IMR-90 (cell line): ENCODE data around the gene USP9X. TPM values are rescaled to one million over a fixed set of nuclear protein-coding genes. Genes with fewer than 3 reads are reported as not detected.

Source experiments
- ATAC-seq: fragments of 200-7000 bp; cut with Tn5 transposase; 2 replicates; pipeline ENCODE4 v1.9.1; 2020; ENCODE audit warnings: low read depth, mild to moderate bottlenecking, moderate library complexity
- BruUV-seq: library from RNA; stranded (reverse); fragments of 400-500 nt; replicated peaks from 2 replicates; lab custom pipeline; 2021; lab: Mats Ljungman, UMichigan
- CTCF ChIA-PET: fragments of 300-600 bp; formaldehyde crosslinking; extraction: SDS; loops from one replicate; lab custom pipeline; 2021; ENCODE audit warnings: antibody characterized with exemption; lab: Yijun Ruan, JAX
- POLR2A ChIA-PET: fragments of 300-600 bp; sonication (Branson Sonifier 250); formaldehyde crosslinking; loops from one replicate; lab custom pipeline; 2022; ENCODE audit warnings: antibody characterized with exemption; ENCODE audit not compliant: unreplicated experiment; lab: Charles Lee
- DNase-seq: peaks from one replicate; pipeline ENCODE4 v3.0.0; 2013
- H2AFZ ChIP-seq: replicated peaks from 2 replicates; pipeline ENCODE3; 2013; ENCODE audit warnings: low read length, mild to moderate bottlenecking; ENCODE audit not compliant: poor library complexity
- H2AK5ac ChIP-seq: 2 replicates; pipeline ENCODE4 v1.6.1; 2013; ENCODE audit warnings: low read depth, low read length, inconsistent platforms
- H2AK9ac ChIP-seq: replicated peaks from 2 replicates; pipeline ENCODE3; 2013; ENCODE audit warnings: mild to moderate bottlenecking, low read depth, low read length, moderate library complexity; ENCODE audit not compliant: poor library complexity
- H2BK120ac ChIP-seq: 2 replicates; pipeline ENCODE4 v1.6.1; 2013; ENCODE audit warnings: low read depth, low read length, inconsistent platforms
- H2BK15ac ChIP-seq: 3 replicates; pipeline ENCODE4 v1.6.1; 2013; ENCODE audit warnings: low read depth, low read length, inconsistent platforms
- H2BK20ac ChIP-seq: 2 replicates; pipeline ENCODE4 v1.6.1; 2013; ENCODE audit warnings: low read depth, mild to moderate bottlenecking, inconsistent platforms, low read length, moderate library complexity
- H2BK5ac ChIP-seq: 2 replicates; pipeline ENCODE4 v1.6.1; 2013; ENCODE audit warnings: mild to moderate bottlenecking, low read depth, low read length, inconsistent platforms; ENCODE audit not compliant: poor library complexity, severe bottlenecking
- H3K14ac ChIP-seq: replicated peaks from 2 replicates; pipeline ENCODE4 v1.6.1; 2013; ENCODE audit warnings: low read depth, low read length, inconsistent platforms
- H3K18ac ChIP-seq: 2 replicates; pipeline ENCODE4 v1.6.1; 2013; ENCODE audit warnings: low read depth, low read length, control low read depth
- H3K23ac ChIP-seq: 2 replicates; pipeline ENCODE4 v1.6.1; 2013; ENCODE audit warnings: low read depth, low read length, inconsistent platforms
- H3K27ac ChIP-seq: 2 replicates; pipeline ENCODE4 v1.5.1; 2013; ENCODE audit warnings: mild to moderate bottlenecking, control low read depth, low read length; ENCODE audit not compliant: insufficient read depth
- H3K27me3 ChIP-seq: 2 replicates; pipeline ENCODE4 v1.6.1; 2013; ENCODE audit warnings: low read length; ENCODE audit not compliant: control insufficient read depth, insufficient read depth
- H3K36me3 ChIP-seq: 2 replicates; pipeline ENCODE4 v1.6.1; 2013; ENCODE audit warnings: low read length, mixed read lengths; ENCODE audit not compliant: control insufficient read depth, insufficient read depth
- H3K4ac ChIP-seq: 2 replicates; pipeline ENCODE4 v1.6.1; 2013; ENCODE audit warnings: low read depth, low read length, inconsistent platforms
- H3K4me1 ChIP-seq: 2 replicates; pipeline ENCODE4 v1.6.1; 2013; ENCODE audit warnings: low read length, mixed read lengths; ENCODE audit not compliant: control insufficient read depth, insufficient read depth
- H3K4me2 ChIP-seq: 2 replicates; pipeline ENCODE4 v1.6.1; 2013; ENCODE audit warnings: low read depth, mild to moderate bottlenecking, control low read depth, low read length, moderate library complexity
- H3K4me3 ChIP-seq: 2 replicates; pipeline ENCODE4 v1.5.1; 2013; ENCODE audit warnings: low read depth, mild to moderate bottlenecking, control low read depth, low read length, moderate library complexity; ENCODE audit not compliant: insufficient read depth
- H3K56ac ChIP-seq: 2 replicates; pipeline ENCODE4 v1.6.1; 2013; ENCODE audit warnings: low read length, inconsistent platforms; ENCODE audit not compliant: insufficient read depth; ENCODE audit errors: extremely low read depth
- H3K79me1 ChIP-seq, 2 experiments: 2 replicates each; pipeline ENCODE4 v1.6.1; 2013; ENCODE audit warnings: low read length in 2 of 2, inconsistent platforms in 1 of 2, low read depth in 1 of 2
- H3K9ac ChIP-seq: 2 replicates; pipeline ENCODE4 v1.6.1; 2013; ENCODE audit warnings: low read depth, low read length, control low read depth
- H3K9me1 ChIP-seq: 2 replicates; pipeline ENCODE4 v1.6.1; 2013; ENCODE audit warnings: low read length, inconsistent platforms; ENCODE audit not compliant: insufficient read depth
- H3K9me3 ChIP-seq: 2 replicates; pipeline ENCODE4 v1.6.1; 2013; ENCODE audit warnings: low read length; ENCODE audit not compliant: control insufficient read depth, insufficient read depth
- H4K20me1 ChIP-seq: 2 replicates; pipeline ENCODE4 v1.6.1; 2013; ENCODE audit warnings: low read length, inconsistent platforms; ENCODE audit not compliant: insufficient read depth
- H4K5ac ChIP-seq: 2 replicates; pipeline ENCODE4 v1.6.1; 2013; ENCODE audit warnings: mild to moderate bottlenecking, low read depth, low read length, control low read depth
- H4K8ac ChIP-seq, 2 experiments: 2 replicates each; pipeline ENCODE4 v1.6.1; 2013; ENCODE audit warnings: low read depth in 2 of 2, low read length in 2 of 2, control low read depth in 1 of 2, inconsistent platforms in 1 of 2
- H4K91ac ChIP-seq: 2 replicates; pipeline ENCODE4 v1.6.1; 2013; ENCODE audit warnings: low read depth, low read length, inconsistent platforms; ENCODE audit not compliant: insufficient read depth
- CHD1 ChIP-seq: IDR thresholded peaks from 2 replicates; pipeline ENCODE4 v1.6.1; 2012; ENCODE audit warnings: low read depth, low read length, improper control_type of control experiment
- CTCF ChIP-seq: conservative IDR thresholded peaks from 2 replicates; pipeline ENCODE4 v1.5.1; 2012; ENCODE audit warnings: mild to moderate bottlenecking, low read depth, low read length, improper control_type of control experiment
- FOS ChIP-seq: fragments of 150-350 bp; IDR thresholded peaks from 2 replicates; pipeline ENCODE4 v1.6.1; 2016; ENCODE audit warnings: low read depth, low read length
- MAFK ChIP-seq: IDR thresholded peaks from 2 replicates; pipeline ENCODE4 v1.6.1; 2012; ENCODE audit warnings: low read depth, low read length, improper control_type of control experiment
- MXI1 ChIP-seq: IDR thresholded peaks from 2 replicates; pipeline ENCODE4 v1.6.1; 2012; ENCODE audit warnings: low read depth, mild to moderate bottlenecking, low read length, moderate library complexity, borderline replicate concordance
- POLR2A ChIP-seq: IDR thresholded peaks from 2 replicates; pipeline ENCODE4 v1.6.1; 2012; ENCODE audit warnings: mild to moderate bottlenecking, low read depth, low read length
- RAD21 ChIP-seq: IDR thresholded peaks from 2 replicates; pipeline ENCODE4 v1.6.1; 2012; ENCODE audit warnings: low read length, improper control_type of control experiment
- RCOR1 ChIP-seq: IDR thresholded peaks from 2 replicates; pipeline ENCODE4 v1.6.1; 2012; ENCODE audit warnings: mild to moderate bottlenecking, low read length, improper control_type of control experiment; ENCODE audit not compliant: insufficient replicate concordance
- RFX5 ChIP-seq: IDR thresholded peaks from 2 replicates; pipeline ENCODE4 v1.8.0; 2012; ENCODE audit warnings: low read depth, mild to moderate bottlenecking, low read length, moderate library complexity
- USF2 ChIP-seq: fragments of 150-350 bp; IDR thresholded peaks from 2 replicates; pipeline ENCODE4 v1.6.1; 2017; ENCODE audit warnings: mild to moderate bottlenecking, antibody characterized with exemption, low read length, low read depth
- WGBS, 2 experiments: methylation state at CpG; one replicate each; pipeline versions ENCODE4 v1.1.5 to v1.1.7; 2013; ENCODE audit warnings: missing lambda C conversion rate in 2 of 2; ENCODE audit not compliant: insufficient read length in 1 of 2; ENCODE audit errors: extremely low coverage in 2 of 2; 5-methylcytosine and 5-hydroxymethylcytosine counted together
- dilution Hi-C: fragments of 300-500 bp; cut with HindIII; formaldehyde crosslinking; loops from one replicate; pipeline ENCODE4 v1.14.3; 2018; ENCODE audit warnings: low sequenced_read_pairs; ENCODE audit not compliant: unreplicated experiment
- in situ Hi-C: fragments of 300-500 bp; cut with MboI; formaldehyde crosslinking; loops from 3 replicates; pipeline ENCODE4 v1.14.3; 2019; ENCODE audit warnings: low sequenced_read_pairs, inconsistent platforms, mixed read lengths
- intact Hi-C: fragments of 100-400 bp; cut with micrococcal nuclease; formaldehyde crosslinking; loops from 2 replicates; pipeline ENCODE4 v1.10.0; 2022
- polyA plus RNA-seq, 3 experiments: library from polyadenylated mRNA; depleted of rRNA; stranded (reverse); fragments of >200 nt; gene quantifications; 2 replicates each; pipeline ENCODE4 v1.2.3, GENCODE V29; 2012; ENCODE audit warnings: low replicate concordance in 1 of 3
- total RNA-seq: library from RNA; depleted of rRNA; stranded (reverse); fragments of >200 nt; gene quantifications from 2 replicates; pipeline ENCODE4 v1.2.3, GENCODE V29; 2012
- TF ChIP-seq, protein P1 (sequence below): fragments of 150-350 bp; IDR thresholded peaks from 2 replicates; pipeline ENCODE4 v1.6.1; 2016; ENCODE audit warnings: low read depth, mild to moderate bottlenecking, low read length, moderate library complexity, borderline replicate concordance

USP9X gene
- total and polyA plus RNA-seq, 2 of the 4 experiments (the other 2 are of a cell fraction): 17.5 to 104 TPM

DNA sequence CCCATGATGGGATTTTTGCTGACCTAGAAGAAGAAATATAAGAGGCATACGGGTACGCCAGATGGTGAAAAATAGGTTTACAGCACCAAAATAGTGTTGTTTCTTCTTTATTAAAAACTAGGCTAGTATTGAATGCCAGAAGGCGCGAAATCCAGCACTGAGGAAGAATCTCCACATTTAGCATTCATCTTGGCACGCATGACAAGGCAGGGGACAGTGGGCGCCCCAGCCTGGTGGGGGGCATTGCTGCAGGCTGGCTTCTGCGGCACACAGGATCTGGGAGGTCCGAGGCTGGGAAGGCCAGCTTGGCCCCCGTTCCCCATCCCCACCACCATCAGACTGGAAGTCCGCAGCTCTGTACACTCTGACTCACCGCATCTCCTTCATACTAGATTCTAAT is 173.0 kb downstream of the USP9X start:
- no peaks in the 10 kb centered on the region for H3K36me3 ChIP-seq
- peaks cover 3% of the 10 kb centered on the region for H3K9me3 ChIP-seq
- peaks cover 5% of the 10 kb centered on the region; the same call in 1 of the 2 replicates for H3K27me3 ChIP-seq
- BruUV-seq: no TSS peak
- no peak overlapping the region for H2BK5ac ChIP-seq
- H4K91ac ChIP-seq: no peak overlapping the region
- no peak overlapping the region for H3K27ac ChIP-seq
- no peak overlapping the region for H3K18ac ChIP-seq
- no peaks in the 10 kb centered on the region for H3K4me1 ChIP-seq
- no peak overlapping the region for H2BK120ac ChIP-seq
- ATAC-seq (no peak), DNase-seq (no peak)
- H4K8ac ChIP-seq: no peak overlapping the region
- H3K23ac ChIP-seq: no peak overlapping the region
- no peak overlapping the region for H3K9ac ChIP-seq
- no peak overlapping the region for H3K4me2 ChIP-seq
- intact Hi-C loops (no loop called here), in situ Hi-C loops (no loop called here), dilution Hi-C loops (no loop called here)
- 0 out of 2 replicates have a peak, but pooled peaks cover 4% of the 10 kb centered on the region for H4K20me1 ChIP-seq
- H3K79me1 ChIP-seq: no peaks in the 10 kb centered on the region
- no peak overlapping the region for H3K56ac ChIP-seq
- CTCF ChIA-PET: interaction anchor here (1.2 kb wide), 1 partner anchor 78 kb away, joined by 5 read pairs; no protein-coding TSS in a partner anchor
- no peak for TF ChIP-seq RAD21
- TF ChIP-seq USF2: no peak
- no peak for TF ChIP-seq FOS
- no peak for TF ChIP-seq CTCF
- no peak for TF ChIP-seq MXI1
- TF ChIP-seq RCOR1: no peak
- TF ChIP-seq POLR2A: no peak
- no peak for TF ChIP-seq CHD1
- TF ChIP-seq RFX5: no peak
- no peak for TF ChIP-seq MAFK
- TF ChIP-seq, protein P1, sequence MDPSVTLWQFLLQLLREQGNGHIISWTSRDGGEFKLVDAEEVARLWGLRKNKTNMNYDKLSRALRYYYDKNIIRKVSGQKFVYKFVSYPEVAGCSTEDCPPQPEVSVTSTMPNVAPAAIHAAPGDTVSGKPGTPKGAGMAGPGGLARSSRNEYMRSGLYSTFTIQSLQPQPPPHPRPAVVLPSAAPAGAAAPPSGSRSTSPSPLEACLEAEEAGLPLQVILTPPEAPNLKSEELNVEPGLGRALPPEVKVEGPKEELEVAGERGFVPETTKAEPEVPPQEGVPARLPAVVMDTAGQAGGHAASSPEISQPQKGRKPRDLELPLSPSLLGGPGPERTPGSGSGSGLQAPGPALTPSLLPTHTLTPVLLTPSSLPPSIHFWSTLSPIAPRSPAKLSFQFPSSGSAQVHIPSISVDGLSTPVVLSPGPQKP: no peak
- POLR2A ChIA-PET: no interaction called here
- H3K14ac ChIP-seq: no peak overlapping the region
- no peak overlapping the region for H2AK9ac ChIP-seq
- no peak overlapping the region for H3K4me3 ChIP-seq
- no peak overlapping the region for H2BK20ac ChIP-seq
- WGBS, 2 experiments: 86% methylated on average over 6 of the region's 11 CpGs; no CpG with 5 or more reads in 1 of the 2 experiments
- no peak overlapping the region for H4K5ac ChIP-seq
- H3K9me1 ChIP-seq: no peaks in the 10 kb centered on the region
- H2BK15ac ChIP-seq: no peak overlapping the region
- no peak overlapping the region for H2AFZ ChIP-seq
- no peak overlapping the region for H3K4ac ChIP-seq
- no peak overlapping the region for H2AK5ac ChIP-seq
